Bronchial epithelial cell (primary cell): ENCODE data around the gene LRRC45. TPM values are rescaled to one million over a fixed set of nuclear protein-coding genes. Genes with fewer than 3 reads are reported as not detected.

Experiments
- DNase-seq: peaks from one replicate; pipeline ENCODE4 v3.0.0-alpha.2; 2010; ENCODE audit warnings: low read depth
- FAIRE-seq: peaks from 2 replicates; lab custom pipeline; 2011; peaks lifted over from hg19 to GRCh38; lab: Jason Lieb, UNC
- H3K27me3 ChIP-seq: 2 replicates; pipeline ENCODE4 v1.5.1; 2011; ENCODE audit warnings: low read length; ENCODE audit not compliant: control insufficient read depth, insufficient read depth
- H3K36me3 ChIP-seq: 2 replicates; pipeline ENCODE4 v1.5.1; 2011; ENCODE audit warnings: low read length; ENCODE audit not compliant: control insufficient read depth, insufficient read depth
- H3K4me3 ChIP-seq: 2 replicates; pipeline ENCODE4 v1.5.1; 2011; ENCODE audit warnings: mild to moderate bottlenecking, low read depth, low read length, control low read depth
- total RNA-seq: library from RNA; depleted of rRNA; stranded (reverse); fragments of >200 nt; gene quantifications from 2 replicates; pipeline ENCODE4 v1.2.1, GENCODE V29; 2014
- TF ChIP-seq, protein P1 (sequence below): IDR thresholded peaks from 2 replicates; pipeline ENCODE4 v1.5.1; 2011; ENCODE audit warnings: mild to moderate bottlenecking, moderate library complexity, low read length, control low read depth, inconsistent platforms; ENCODE audit not compliant: insufficient read depth, severe bottlenecking

The LRRC45 gene
- total RNA-seq, 1 donor from 2014 or later, result 8.4 TPM

DNA sequence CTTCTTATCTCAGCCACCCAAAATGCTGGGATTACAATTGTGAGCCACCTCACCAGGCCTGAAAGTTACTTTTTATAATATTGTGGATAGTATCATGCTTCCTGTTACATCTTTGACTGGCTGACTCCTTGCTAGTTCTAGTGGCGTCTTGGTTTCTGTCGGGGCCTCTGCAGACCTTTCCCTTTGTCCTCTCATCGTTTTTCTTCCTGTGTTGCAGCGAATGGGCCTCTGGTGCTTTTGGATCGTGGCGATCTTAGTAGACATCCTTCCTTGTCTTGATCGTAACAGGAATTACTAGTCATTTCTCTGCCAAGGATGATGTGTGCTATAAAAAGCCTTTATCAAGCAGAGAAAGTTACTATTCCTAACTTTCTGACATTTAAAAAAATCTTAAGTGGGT lies 24.9 kb upstream of the LRRC45 start:
- Histone ChIP-seq H3K27me3 (no peaks in the 10 kb centered on the region), H3K4me3 (no peak overlapping the region), H3K36me3 (peaks cover 8% of the 10 kb centered on the region)
- DNase-seq (no peak), FAIRE-seq (no peak)
- TF ChIP-seq, protein P1, sequence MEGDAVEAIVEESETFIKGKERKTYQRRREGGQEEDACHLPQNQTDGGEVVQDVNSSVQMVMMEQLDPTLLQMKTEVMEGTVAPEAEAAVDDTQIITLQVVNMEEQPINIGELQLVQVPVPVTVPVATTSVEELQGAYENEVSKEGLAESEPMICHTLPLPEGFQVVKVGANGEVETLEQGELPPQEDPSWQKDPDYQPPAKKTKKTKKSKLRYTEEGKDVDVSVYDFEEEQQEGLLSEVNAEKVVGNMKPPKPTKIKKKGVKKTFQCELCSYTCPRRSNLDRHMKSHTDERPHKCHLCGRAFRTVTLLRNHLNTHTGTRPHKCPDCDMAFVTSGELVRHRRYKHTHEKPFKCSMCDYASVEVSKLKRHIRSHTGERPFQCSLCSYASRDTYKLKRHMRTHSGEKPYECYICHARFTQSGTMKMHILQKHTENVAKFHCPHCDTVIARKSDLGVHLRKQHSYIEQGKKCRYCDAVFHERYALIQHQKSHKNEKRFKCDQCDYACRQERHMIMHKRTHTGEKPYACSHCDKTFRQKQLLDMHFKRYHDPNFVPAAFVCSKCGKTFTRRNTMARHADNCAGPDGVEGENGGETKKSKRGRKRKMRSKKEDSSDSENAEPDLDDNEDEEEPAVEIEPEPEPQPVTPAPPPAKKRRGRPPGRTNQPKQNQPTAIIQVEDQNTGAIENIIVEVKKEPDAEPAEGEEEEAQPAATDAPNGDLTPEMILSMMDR, result no peak

DNA sequence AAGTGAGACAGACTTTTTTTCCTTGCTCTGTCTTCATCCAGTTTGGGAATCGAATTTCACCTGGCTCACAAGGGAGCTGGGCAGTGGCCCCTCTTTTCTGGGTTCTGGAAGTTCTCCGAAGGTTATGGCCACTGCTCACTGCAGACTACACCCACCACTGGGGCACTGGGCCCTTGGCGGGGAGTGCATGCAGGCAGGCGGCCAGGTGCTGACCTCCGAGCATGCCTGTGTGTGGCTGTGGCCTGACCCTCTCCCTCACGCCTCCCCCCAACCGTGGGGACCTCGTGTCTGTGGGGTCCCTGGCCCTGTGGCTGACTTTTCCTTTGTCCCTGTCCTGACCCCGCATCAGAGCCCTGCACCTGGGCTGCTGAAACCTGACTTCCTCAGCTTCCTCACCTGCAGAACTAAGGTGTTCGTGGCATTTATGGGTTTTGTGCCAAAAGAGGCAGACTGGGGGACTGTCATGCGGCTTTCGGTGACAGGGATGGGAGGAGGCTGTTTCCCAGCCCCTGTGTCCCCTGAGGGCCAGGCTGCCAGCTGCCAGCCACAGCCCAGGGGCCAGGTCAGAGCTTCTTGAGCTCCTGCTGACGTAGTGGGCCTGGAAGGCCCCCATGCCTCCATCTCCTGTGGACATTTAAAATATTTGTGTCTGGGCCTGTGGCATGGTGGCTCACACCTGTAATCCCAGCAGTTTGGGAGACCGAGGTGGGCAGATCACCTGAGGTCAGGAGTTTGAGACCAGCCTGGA lies 24.2 kb upstream of the LRRC45 start:
- H3K27me3 ChIP-seq, result no peaks in the 10 kb centered on the region
- H3K36me3 ChIP-seq, result peaks cover 6% of the 10 kb centered on the region
- TF ChIP-seq, protein P1, result no peak
- no peak overlapping the region for H3K4me3 ChIP-seq
- FAIRE-seq, result no peak
- DNase-seq, result no peak

DNA sequence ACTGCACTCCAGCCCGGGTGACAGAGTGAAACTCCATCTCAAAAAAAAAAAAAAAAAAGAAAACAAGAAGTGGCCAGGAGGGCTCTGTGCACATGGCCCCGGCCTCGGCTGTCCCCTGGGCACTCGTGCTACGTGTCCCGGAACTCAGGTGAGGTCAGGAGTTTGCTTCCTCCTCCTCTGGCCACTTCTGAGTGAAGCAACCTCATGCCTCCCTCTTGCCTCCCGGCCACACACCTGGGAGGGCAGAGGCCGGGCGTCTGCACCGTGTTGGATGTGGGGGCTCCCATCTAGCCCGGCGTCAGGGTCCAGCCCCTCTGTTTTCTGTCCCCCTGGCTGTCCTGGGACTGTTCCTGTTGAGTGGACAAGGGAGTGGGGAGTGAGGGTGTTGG lies 23.5 kb upstream of the LRRC45 start:
- H3K36me3 ChIP-seq, result peaks cover 4% of the 10 kb centered on the region
- no peaks in the 10 kb centered on the region for H3K27me3 ChIP-seq
- TF ChIP-seq, protein P1, result no peak
- DNase-seq (no peak), FAIRE-seq (no peak)
- H3K4me3 ChIP-seq, result no peak overlapping the region

DNA sequence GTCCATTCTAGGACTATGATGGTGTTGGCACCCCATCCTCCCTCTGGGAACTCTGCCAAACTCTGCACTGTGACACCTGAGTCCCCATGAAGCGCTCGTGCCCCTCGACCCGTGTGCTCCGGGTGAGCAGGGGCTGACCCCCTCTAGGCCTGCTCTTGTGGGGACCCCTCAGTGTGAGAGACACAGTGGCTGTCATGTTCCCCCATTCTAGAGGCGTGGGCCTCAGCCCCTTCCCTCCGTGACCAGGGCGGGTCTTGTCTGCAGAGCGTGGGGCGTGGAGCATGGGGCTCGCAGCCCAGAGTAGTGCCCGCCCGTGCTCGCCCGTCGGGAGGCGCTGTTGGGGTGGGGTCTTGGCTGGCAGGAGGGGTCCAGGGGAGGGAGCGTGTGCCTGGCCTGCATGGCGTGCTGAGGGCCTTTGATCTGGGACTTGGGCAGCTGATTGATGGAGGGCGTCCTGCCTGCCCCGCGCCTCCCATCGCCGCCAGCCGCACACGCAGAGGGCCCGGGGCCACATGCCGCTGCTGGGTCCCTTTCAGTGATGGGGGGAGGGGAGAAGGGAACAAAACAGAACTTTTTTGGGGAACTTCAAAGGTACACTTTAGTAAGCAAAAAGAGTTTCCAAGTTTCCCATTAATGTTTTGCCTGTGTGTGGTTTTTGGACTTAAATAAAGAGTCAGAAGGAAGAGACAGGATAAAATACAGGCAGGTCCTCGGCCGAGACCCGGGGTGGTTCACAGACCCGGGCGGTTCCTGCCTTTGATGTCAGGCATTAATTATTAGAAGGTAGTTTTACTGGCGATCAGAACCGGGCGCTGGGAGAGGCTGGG lies 22.9 kb upstream of the LRRC45 start:
- TF ChIP-seq, protein P1, result no peak
- DNase-seq (no peak), FAIRE-seq (no peak)
- H3K36me3 ChIP-seq, result peaks cover 4% of the 10 kb centered on the region
- H3K27me3 ChIP-seq, result no peaks in the 10 kb centered on the region
- H3K4me3 ChIP-seq, result no peak overlapping the region

DNA sequence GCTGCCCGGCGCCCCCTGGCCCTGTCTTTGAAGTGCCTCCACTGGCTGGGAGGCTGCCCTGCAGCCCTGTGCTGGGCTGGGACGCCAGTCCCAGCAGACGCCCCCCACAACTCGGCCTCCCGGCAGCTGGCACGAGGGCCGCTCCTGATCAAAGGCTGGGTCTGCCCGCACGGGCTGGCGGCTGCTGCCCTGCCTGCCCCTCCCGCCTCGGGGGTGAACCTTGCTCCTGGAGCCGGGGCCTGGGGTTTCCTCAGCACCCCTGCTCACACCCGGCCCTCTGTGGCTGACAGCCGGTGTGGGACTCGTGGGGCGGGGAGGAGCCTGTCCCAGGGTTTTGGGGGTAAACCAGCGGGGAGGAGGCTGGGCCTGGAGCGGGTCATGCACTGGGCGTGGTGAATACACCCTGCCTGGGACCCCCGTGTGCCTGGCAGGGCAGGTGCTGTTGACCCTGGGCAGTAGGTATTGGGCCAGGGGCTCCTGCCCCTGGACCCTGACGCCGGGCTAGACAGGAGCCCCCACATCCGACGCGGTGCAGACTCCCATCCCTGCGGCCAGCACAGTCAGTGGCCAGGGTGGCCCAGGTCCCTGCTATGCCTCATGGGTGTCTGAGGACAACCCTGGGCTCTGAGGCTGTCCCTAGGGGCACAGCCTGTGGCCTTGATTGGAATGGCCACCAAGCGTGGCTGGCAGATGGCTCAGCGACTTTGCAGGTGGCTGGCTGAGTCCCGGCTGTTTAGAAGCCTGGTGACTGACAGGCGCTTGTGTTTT lies 22.1 kb upstream of the LRRC45 start:
- FAIRE-seq (no peak), DNase-seq (no peak)
- TF ChIP-seq, protein P1, result no peak
- no peaks in the 10 kb centered on the region for H3K27me3 ChIP-seq
- H3K4me3 ChIP-seq, result no peak overlapping the region
- peaks cover 4% of the 10 kb centered on the region for H3K36me3 ChIP-seq
